GM20431 (cell line): ENCODE measurements around the gene PSMB7.

Experiments
- in situ Hi-C: fragments of 300-500 bp; cut with MseI, MboI; formaldehyde crosslinking; loops from one replicate; pipeline ENCODE4 v1.15.0; 2020; ENCODE audit warnings: low sequenced_read_pairs; ENCODE audit not compliant: unreplicated experiment

PSMB7 gene

DNA sequence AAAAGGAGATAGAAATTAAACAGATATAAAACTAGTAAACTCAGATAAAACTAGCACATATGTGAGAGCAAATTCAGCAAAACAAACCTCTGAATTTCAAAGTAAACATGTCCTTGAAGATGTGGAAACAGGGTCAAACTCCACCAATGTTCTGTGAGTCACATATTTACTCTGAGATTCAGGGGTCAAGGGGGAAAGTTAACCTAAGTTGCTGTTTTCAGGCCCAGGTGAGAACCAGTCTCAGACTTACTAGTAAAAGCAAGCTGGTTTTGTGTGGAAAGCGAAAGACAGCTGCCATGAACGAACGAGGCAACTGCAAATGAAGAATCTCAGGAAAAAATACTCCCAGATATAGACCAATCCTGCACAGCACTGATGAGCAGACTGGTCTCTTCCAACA, 29.0 kb downstream of the PSMB7 start:
- in situ Hi-C loops, result no loop called here

DNA sequence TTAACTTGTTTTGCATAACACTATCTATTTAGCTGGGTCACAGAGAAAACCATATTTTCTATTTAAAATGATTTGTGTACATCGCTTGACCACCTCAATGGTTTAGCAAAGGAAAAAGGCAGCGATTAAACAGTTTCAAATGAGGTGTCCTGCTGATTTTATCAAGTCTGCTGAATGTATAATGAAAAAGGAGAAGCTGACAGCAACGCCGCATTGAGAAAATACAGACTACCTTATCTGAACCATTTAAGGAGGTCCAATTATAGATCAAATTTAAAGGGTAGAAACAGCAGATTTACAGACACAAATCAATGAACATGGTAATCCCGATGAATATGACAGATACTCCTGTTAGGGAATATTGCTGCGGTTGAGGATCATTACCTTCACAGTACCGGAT, 29.6 kb downstream of the PSMB7 start:
- in situ Hi-C loops, result no loop called here

DNA sequence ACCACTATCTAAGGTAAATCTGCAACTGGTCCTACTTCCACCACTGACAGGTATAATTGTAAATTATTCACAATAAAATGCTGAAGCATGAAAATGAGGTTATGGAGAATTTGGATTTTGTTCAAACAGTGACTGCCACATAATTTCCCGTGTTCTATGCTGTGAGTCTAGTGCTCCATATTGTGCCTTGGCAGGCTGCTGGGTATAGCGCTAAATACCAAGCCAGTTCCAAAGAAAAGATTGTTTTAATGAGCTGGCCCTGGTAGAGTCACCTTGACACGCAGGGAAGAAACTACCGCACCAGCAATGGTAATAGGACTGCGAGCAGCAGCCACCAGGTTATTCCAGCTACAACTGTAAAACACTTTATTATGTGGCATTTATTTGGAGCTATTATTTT, 30.4 kb downstream of the PSMB7 start:
- in situ Hi-C loops, result no loop called here

DNA sequence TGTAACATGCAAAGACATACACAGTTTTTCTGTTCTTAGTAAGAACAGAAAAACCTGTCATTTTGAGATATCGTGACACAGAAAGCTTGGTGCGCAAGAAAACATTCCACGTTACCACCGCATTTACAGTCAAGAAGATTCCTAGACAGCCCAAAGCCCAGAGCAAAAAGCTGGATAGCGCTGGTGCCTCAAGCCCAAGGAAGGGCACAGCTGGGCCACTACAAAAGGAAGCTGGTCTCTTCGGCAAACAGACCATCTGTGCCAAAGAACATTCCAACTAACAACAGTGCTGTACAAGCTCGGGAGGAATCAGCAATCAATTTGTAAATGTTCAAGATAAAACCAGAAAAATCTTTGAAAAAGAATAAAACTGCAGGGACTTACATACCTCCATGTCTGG, 31.0 kb downstream of the PSMB7 start:
- in situ Hi-C loops, result no loop called here

DNA sequence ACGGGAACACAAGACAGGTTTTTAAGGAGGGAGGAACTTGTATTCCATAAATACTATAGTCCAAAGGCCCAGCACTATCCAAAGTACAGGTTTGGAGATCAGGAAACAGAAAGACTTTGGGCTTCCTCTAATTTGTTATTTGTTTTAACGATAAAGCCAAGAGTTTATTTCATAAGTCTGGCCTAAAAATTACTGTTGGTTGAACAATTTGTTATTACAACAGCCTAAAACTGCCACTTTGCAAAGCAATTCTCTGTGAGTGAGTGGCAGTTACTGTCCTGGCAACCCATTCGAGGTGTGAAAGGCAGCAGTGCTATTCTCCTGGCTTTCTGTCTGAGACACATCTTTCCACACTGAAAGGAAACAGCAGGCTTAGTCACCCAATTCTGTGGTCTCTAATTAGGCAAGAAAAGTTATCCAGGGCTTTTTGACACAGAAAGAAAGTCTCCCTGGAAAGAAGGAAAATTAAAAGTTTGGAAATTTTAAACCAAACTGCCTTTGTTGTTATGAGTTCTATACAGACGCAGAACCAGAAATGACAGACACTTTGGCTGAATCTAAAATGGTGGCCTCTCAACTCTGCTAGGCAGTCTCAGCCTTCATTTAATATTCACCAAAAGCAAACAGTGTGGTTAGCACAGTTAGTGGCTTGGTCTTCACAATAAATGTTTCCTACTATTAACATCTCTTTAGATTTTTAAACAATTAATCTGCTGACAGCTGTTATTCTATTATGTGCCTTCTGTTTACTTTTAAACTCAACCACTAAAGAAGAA, 33.9 kb downstream of the PSMB7 start:
- in situ Hi-C loops, result no loop called here

DNA sequence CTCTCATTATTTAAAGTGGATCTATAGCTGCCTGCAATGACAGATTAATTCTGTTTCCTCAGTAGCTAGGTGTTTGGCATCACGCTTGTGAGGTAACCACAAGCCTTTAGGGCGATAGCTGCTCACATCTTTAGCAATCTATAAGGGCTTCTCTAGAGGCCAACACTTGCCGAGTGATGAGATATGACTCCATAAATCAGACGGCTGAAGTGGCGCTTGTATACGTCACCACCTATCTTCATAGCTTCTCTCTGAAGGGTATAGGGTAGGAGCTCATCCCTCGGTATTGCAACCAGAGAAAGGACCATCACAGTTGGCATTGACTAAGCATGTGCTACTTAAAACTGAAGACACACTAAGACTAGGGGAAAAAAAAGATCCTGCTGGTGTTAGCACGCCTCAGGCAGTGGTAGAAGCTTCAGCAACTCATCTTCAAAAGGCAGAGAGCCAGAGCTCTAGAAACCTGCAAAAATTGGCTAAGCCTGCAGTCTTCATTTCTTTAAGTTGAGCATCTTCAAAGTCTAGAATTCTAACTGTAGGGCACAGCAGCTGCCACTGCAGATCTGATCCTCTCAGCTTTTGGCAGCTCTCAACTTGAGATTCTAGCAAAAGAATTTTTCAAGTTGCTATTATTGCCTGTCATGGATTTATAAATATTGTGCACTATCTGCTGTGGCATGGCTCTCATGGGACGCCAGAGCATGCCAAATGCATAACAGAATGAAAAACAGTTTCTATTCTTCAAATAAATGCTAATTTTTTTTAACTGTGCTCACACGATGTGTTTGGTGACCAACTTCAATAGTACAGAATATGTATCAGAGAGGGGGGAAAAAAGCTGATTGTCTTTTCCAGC, 37.5 kb downstream of the PSMB7 start:
- in situ Hi-C loops, result no loop called here

DNA sequence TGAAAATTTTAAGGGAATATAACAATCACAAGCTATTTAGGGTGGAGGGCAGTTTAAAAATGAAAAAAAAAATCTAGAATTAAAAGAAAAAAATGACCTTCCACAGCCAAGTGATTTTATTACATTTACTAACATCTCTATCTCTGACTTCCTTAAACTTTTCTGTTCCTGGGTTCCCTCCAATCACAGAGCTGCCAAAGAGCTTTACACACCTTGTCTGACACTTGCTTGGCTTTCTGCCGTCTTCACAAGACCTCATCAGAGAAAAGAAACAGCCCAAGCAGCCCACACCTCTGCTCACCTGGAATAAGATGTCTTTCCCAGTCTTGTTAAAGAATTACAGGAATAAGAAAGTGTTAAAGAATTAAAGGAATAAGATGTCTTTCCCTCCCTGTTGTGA, 38.9 kb downstream of the PSMB7 start:
- in situ Hi-C loops, result no loop called here

DNA sequence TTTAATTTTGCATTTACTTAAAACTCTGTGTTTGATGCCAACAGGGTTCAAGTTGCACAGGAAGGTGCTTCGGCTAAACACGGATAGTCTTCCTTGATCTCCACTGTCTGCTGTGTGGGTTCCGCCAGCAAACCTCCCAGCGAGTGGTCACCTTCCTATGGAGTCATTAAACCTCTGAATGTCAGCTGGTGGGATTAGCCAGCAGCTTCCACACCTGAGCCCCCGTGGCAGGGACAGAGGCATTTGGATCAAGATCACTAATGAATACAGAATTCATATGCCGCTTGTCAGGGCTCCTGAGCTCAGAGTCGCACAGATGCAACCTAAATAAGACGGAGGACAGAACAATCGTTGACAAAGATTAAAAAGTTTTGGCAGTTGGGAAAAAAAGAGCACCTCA, 39.5 kb downstream of the PSMB7 start:
- in situ Hi-C loops, result no loop called here

DNA sequence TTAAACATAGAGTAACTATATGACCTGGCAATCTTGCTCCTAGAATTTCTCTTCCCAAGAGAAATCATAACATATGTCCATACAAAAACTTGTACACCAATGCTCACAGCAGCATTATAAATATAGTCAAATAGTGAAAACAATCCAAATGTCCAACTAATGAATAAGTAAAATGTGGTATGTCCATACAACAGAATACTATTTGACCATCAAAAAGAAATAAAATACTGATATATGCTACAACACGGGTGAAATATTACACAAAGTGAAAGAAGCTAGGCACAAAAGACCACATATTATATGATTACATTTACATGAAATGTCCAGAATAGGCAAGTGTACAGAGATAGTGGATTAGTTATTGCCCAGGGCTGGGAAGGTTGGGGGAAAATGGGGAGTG, 41.4 kb downstream of the PSMB7 start:
- in situ Hi-C loops, result no loop called here

DNA sequence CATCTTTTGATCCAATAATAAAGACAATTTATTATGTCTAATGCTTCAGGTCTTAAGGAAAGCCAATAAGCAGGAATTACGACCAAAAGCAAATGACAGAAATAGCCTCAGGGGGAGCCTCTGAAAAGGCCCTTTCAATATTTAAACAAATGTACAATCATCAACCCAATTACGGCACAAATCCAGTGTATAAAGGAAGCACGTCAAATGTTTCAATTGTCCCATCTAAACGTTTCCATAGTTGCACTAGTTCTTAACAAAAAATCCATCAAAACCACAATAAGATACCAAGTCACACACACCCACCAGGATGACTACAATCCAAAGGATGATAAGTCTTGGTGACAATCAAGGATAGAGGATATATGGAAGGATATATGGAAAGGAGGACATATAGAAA, 41.9 kb downstream of the PSMB7 start:
- in situ Hi-C loops, result no loop called here

DNA sequence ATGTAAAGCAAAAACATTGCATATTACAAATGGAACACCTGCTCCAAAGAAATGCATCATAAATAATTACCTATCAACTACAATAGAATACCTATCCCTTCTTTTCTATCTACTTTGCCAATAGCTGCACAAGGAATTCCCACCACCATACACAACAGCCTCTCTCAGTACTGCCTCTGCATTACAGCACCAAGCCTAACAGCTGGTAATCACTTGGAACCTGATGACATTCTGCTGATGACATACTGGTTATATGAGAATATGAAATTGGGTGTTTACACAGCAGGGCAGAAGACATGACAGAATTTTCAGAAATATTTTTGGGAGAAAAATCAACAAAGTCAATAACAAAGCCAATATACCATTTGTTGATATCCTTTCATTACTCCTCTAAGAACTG, 43.2 kb downstream of the PSMB7 start:
- in situ Hi-C loops, result no loop called here

DNA sequence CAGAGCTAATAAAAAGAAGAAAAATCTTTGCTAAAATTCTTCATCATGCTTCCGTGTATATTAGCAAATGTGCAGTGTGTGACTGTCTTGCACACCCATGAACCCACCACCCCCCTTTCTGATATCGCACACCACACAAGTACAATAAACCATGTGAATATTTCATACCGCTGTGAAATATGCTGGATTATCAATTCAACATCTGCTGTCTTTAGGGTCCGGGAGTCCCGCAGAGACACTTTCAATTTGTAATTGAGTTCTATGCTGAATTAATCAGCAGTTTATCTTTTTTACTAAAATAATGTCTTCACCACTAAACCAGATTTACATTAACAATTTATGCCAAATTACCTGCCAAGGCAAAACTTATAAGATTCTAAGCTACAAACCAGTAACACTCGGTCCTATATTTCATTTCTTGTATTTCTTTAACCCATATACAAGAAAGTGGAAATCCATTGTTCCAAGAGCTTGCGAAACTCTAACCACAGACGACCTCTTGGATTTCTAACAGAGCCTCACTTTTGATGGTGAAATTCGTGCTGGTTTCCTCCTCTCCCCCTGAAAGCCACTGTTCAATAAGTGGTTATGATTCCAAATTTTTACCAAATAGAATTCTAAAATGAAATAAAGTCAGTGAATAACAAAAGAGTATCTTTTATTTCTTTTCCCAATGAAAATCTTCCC, 44.2 kb downstream of the PSMB7 start:
- in situ Hi-C loops, result no loop called here

DNA sequence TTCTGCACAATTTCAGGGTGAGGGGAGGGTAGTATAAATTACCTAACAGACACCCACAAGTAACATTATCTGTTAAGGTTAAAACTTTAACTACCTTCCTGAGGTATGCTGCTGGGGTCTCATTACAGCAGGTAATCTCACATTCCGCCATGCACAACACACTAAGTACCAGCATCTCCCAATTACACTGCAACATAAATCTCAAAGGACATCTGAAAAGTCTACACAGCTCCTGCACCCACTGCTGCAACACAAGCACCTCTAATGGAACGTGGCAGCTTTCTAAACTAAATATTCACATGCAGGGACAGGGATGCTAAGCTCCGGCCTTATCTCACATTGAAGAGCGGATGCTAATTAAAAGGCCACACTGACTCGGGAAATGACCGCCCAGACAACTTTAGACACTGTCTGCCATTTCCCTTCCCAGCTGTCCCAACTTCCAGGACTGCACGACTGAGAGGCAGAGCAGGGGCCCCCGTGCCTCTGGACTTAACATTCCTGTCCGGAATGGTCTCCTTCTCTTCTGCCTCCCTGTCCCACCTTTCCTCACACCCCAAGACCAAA, 45.9 kb downstream of the PSMB7 start:
- in situ Hi-C loops, result no loop called here

DNA sequence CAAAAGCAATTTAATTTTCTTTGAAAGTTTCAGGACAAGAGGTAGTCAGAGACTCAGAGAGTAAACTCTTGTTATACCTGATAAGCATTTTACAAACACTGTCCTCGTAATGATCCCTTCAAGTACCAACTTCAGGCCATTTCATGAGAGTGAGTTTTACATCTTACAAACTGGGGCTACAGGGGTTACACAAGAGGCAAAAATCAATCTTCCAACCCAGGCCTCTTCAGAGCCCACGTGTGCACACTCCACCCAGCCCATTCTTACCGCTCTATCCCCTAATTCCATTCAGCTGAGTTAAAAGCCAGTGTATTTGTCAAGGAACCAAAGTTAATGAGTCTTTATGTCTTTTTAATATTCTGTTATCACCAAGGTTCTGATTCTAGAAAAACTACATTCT, 46.5 kb downstream of the PSMB7 start:
- in situ Hi-C loops, result no loop called here

DNA sequence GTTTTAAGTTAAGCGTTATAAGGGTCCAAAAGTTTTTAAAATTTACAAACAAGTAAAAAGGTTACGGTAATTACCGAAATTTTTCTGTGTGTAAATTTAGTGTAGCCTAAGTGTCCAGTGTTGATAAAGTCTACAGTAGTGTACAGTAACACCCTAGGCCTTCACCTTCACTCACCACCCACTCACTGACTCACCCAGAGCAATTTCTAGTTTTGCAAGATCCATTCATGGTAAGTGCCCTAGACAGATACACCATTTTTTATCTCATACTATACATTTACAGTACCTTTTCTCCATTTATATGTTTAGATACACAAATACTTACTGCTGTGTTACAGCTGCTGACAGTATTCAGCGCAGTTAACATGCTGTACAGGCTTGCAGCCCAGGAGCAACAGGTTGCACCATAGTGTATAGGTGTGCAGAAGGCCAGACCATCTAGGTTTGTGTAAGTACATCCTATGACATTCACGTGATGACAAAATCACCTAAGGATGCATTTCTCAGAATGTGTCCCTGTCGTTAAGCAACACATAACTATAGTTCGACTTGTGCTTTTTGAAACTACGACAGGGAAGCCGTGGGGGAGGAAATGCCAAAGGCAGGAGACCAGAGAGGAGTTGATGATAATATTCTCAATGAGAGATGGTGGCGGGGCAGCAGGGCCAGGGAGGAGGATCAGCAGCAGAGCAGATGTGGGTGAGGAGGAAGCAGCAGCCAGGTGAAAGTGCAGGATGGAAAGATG, 48.6 kb downstream of the PSMB7 start:
- in situ Hi-C loops, result no loop called here

DNA sequence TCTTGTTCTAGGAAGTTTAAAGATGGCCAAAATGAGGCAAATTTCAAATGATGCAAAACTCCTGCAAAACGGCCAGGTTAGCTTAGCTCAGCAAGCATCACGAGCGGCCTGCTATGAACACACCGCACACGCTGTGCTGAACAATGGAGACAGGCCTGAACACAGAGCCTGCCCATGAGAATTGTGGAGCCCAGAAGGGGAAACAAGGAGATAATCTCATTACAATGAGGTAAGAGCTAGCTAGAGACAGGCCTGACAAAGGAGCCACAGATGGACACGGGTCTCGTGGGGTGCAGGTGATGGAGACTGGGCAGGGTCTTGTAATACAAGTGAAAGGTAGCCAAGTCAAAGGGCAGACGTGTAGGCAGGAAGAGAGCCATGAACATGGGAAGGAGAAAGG, 50.2 kb downstream of the PSMB7 start:
- in situ Hi-C loops, result no loop called here

DNA sequence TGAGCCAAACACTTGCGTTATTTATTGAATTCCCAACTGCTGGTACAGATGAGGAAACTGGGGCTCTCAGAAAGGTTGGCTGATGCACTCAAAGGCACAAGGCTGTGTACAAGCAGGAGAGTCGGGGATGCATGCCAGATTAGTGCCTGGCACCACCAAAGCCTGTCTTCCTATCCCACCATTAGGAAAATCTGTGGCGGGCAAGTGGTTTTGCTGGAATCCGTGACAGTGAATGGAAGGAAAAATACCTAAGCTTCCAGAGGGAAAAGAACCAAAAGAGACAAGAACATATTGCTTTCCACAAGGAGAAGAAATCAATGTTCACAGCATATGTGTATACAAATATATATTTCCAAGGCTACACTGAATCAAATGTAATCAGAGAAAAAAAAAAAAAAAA, 51.1 kb downstream of the PSMB7 start:
- in situ Hi-C loops, result no loop called here

DNA sequence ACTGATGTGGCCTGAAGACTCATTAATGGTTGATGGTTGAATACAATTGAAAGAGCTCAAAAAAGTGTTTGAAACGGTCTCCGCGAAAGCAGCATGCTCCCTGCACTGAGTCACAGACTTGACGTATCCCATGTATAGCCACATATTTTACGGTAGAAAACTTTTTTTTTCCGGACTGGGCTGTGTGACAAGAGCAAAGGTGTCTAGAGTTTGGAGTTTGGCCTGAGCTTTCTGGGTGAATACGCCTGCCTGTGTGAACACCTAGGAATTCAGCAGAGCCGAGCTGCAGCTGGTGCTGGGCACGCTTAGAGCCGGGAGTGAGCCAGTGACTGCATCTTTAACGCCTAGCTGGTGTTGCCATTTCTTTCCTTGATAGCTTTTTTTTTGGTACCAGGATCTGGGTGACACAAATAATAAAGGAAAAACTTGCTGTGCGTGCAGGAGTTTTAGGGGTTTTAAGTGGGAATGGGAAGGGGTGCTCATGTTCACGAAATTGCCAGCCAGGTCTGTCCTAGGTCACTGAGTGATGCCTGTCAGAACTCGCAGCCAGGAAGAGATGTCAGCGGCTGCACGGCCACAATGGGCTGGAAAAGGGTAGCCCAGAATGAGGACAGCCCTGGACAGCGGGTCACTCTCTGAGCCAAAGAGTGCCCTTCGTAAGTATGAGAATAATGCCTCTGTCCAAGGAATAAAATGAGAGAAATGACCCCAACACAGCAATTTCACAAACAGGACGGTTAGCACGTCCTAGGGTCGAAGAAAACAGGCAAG, 51.7 kb downstream of the PSMB7 start:
- in situ Hi-C loops, result no loop called here

DNA sequence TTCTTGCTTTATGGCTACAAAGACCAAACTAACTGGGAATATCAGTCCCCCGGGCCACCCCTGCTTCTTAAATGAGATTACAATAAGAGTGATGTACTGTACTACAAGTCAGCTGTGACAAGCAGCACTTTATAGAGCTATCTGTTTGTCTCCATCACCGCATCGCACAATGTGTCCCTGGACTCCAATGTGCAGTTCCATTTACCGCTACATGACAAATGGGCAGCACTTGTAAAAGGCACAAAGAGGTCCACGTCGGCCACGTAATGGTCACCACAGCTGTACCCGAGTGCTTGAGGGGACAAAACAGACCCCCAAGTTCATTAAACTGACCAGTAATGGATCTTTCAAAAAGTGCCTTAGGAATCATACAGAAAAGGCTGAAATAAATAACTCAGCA, 54.1 kb downstream of the PSMB7 start:
- in situ Hi-C loops, result no loop called here
